Lung (tissue), 12 donors: ENCODE data around the gene ILRUN. TPM values are rescaled to one million over a fixed set of nuclear protein-coding genes. Genes with fewer than 3 reads are reported as not detected.
"Not testable (repeated sequence)": the region's sequence is repeated elsewhere in the genome, so short reads cannot be mapped to it uniquely, and the experiment has no call there.

Experiments
- ATAC-seq: fragments of 200-7000 bp; cut with Tn5 transposase; one replicate; pipeline ENCODE4 v1.9.1; 2020; ENCODE audit warnings: moderate number of reproducible peaks; ENCODE audit not compliant: insufficient read depth, low FRiP score
- DNase-seq, 3 donors: peaks; one replicate each; pipeline ENCODE4 v3.0.0-alpha.2; 2013 to 2017
- H3K27ac ChIP-seq, 2 donors: one replicate each; pipeline ENCODE4 v1.5.1; 2013; ENCODE audit warnings: mild to moderate bottlenecking in 2 of 2, moderate library complexity in 2 of 2, control low read depth in 1 of 2, inconsistent platforms in 1 of 2, low read depth in 1 of 2, low read length in 1 of 2
- H3K27me3 ChIP-seq, 3 donors: one replicate each; pipeline ENCODE4 v1.5.1; 2013; ENCODE audit warnings: low read length in 2 of 3; ENCODE audit not compliant: control insufficient read depth in 3 of 3, insufficient read depth in 3 of 3
- H3K36me3 ChIP-seq, 4 donors: one replicate each; pipeline ENCODE4 v1.5.1; 2013; ENCODE audit warnings: low read length in 4 of 4, mild to moderate bottlenecking in 1 of 4, moderate library complexity in 1 of 4; ENCODE audit not compliant: control insufficient read depth in 4 of 4, insufficient read depth in 4 of 4
- H3K4me1 ChIP-seq, 5 donors: one replicate each; pipeline ENCODE4 v1.5.1; 2013; ENCODE audit warnings: low read length in 5 of 5, mild to moderate bottlenecking in 2 of 5, moderate library complexity in 1 of 5; ENCODE audit not compliant: control insufficient read depth in 5 of 5, insufficient read depth in 5 of 5
- H3K4me3 ChIP-seq: one replicate; pipeline ENCODE4 v1.5.1; 2013; ENCODE audit warnings: mild to moderate bottlenecking, control low read depth, moderate library complexity
- H3K9ac ChIP-seq, 2 donors: one replicate each; pipeline ENCODE4 v1.5.1; 2013; ENCODE audit warnings: low read length in 2 of 2, control low read depth in 1 of 2; ENCODE audit not compliant: insufficient read depth in 1 of 2
- H3K9me3 ChIP-seq, 4 donors: one replicate each; pipeline ENCODE4 v1.5.1; 2013; ENCODE audit warnings: low read length in 3 of 4, mild to moderate bottlenecking in 1 of 4, moderate library complexity in 1 of 4; ENCODE audit not compliant: control insufficient read depth in 4 of 4, insufficient read depth in 3 of 4
- WGBS, 2 donors: extraction: QIAGEN DNeasy Blood & Tissue Kit; methylation state at CpG; one replicate each; pipeline ENCODE4 v1.1.7; 2013; 5-methylcytosine and 5-hydroxymethylcytosine counted together
- polyA plus RNA-seq, 2 donors: library from polyadenylated mRNA; stranded (reverse); fragments of 200-250 nt; gene quantifications; one replicate each; pipeline ENCODE4 v1.2.1, GENCODE V29; 2013
- total RNA-seq, 2 donors: library from RNA; depleted of rRNA in 1 of 2; stranded (reverse); fragments of >200 nt in 1 of 2; gene quantifications; one replicate each; pipeline ENCODE4 v1.2.1, GENCODE V29; 2014 to 2021
- TF ChIP-seq, protein P1 (sequence below): IDR thresholded peaks from 2 replicates; pipeline ENCODE4 v1.5.1; 2012; ENCODE audit warnings: mild to moderate bottlenecking; ENCODE audit errors: control extremely low read depth, extremely low read depth
- donor health status: control.
- donor health status: control.
- donor health status: Bipolar disorder and iron deficiency.
- donor health status: healthy.
- donor health status: DM: yes; HTN: yes; CAD: no.

Gene ILRUN
- total and polyA plus RNA-seq, 4 donors, result 51.9 to 70.1 (median 56.0) TPM

DNA sequence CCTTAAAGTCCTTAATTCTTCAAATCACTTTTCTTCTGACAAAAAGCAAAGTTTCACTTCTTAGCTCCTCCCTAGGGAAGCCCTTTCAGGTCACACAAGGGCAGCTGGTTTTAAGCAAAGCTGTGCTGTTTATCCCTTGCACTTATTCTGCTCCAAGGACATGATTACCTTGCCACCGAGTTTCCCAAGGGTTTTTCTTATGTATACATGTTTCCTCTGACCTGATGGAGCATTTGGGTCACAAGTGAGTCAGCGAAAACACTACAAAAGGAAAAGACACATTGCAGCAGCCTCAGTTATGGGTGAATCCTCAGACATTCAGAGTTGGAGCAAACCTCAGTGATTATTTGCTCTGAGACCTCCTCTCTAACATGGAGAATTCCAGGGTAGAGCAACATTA lies 26.6 kb upstream of the ILRUN start:
- Histone ChIP-seq H3K36me3 (no peaks in the 10 kb centered on the region), H3K4me3 (no peak overlapping the region), H3K9me3 (no peaks in the 10 kb centered on the region), H3K27me3 (no peaks in the 10 kb centered on the region), H3K9ac (no peak overlapping the region), H3K4me1 (peaks cover 0 to 2% (median 0%) of the 10 kb centered on the region in 5 donors), H3K27ac (no peak overlapping the region)
- 52 to 64% methylated on average over 2 of the region's 2 CpGs for WGBS, 2 donors
- no peak for DNase-seq
- no peak for ATAC-seq
- TF ChIP-seq, protein P1, sequence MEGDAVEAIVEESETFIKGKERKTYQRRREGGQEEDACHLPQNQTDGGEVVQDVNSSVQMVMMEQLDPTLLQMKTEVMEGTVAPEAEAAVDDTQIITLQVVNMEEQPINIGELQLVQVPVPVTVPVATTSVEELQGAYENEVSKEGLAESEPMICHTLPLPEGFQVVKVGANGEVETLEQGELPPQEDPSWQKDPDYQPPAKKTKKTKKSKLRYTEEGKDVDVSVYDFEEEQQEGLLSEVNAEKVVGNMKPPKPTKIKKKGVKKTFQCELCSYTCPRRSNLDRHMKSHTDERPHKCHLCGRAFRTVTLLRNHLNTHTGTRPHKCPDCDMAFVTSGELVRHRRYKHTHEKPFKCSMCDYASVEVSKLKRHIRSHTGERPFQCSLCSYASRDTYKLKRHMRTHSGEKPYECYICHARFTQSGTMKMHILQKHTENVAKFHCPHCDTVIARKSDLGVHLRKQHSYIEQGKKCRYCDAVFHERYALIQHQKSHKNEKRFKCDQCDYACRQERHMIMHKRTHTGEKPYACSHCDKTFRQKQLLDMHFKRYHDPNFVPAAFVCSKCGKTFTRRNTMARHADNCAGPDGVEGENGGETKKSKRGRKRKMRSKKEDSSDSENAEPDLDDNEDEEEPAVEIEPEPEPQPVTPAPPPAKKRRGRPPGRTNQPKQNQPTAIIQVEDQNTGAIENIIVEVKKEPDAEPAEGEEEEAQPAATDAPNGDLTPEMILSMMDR, result no peak

DNA sequence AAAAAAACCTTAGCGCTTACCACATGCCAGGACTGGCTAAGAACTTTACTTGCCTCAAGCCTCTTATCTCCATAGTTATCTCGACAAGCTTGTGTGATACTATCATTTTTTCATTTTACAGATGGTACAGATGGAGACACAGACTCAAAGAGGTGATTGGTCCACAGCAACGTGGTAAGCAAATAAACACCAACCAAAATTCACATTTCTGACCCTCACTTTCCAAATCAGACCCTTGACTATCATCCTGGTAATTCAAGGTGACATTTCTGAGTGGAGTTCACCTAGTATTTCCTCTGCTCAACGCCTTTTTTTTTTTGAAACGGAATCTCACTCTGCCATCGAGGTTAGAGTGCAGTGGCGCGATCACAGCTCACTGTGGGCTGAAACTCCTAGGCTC lies 25.9 kb upstream of the ILRUN start:
- no peak overlapping the region for H3K4me3 ChIP-seq
- no peaks in the 10 kb centered on the region for H3K36me3 ChIP-seq
- DNase-seq, result no peak
- no peaks in the 10 kb centered on the region for H3K27me3 ChIP-seq
- H3K4me1 ChIP-seq, result peaks cover 0 to 2% (median 0%) of the 10 kb centered on the region in 5 donors
- no peak overlapping the region for H3K9ac ChIP-seq
- H3K27ac ChIP-seq, result no peak overlapping the region
- ATAC-seq, result no peak
- WGBS, 2 donors, result 78 to 87% methylated on average over 8 of the region's 8 CpGs
- TF ChIP-seq, protein P1, result no peak
- no peaks in the 10 kb centered on the region for H3K9me3 ChIP-seq

DNA sequence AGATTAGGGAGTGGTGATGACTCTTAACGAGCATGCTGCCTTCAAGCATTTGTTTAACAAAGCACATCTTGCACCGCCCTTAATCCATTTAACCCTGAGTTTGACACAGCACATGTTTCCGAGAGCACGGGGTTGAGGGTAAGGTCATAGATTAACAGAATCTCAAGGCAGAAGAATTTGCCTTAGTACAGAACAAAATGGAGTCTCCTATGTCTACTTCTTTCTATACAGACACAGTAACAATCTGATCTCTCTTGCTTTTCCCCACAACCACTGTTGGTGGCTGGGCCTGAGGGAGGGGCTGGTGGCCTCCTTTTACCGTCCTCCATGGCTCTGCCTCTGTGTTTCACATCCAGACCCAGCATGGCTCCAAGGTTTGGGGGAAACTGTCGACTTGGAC lies 23.6 kb upstream of the ILRUN start:
- not testable (repeated sequence) for DNase-seq, H3K9ac ChIP-seq, H3K4me1 ChIP-seq, ATAC-seq, H3K4me3 ChIP-seq, H3K27me3 ChIP-seq, H3K36me3 ChIP-seq, H3K9me3 ChIP-seq
- peak overlapping the region in 1 of 2 donors; percentile 79 for H3K27ac ChIP-seq
- 47 to 68% methylated on average over 6 of the region's 6 CpGs for WGBS, 2 donors

DNA sequence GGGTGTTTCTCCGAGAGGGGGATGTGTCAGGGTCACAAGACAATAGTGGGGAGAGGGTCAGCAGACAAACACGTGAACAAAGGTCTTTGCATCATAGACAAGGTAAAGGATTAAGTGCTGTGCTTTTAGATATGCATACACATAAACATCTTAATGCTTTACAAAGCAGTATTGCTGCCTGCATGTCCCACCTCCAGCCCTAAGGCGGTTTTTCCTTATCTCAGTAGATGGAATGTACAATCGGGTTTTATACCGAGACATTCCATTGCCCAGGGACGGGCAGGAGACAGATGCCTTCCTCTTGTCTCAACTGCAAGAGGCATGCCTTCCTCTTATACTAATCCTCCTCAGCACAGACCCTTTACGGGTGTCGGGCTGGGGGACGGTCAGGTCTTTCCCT lies 23.1 kb upstream of the ILRUN start:
- not testable (repeated sequence) for H3K27me3 ChIP-seq, ATAC-seq, H3K4me1 ChIP-seq, H3K27ac ChIP-seq, H3K36me3 ChIP-seq, H3K4me3 ChIP-seq, H3K9me3 ChIP-seq, DNase-seq, H3K9ac ChIP-seq
- WGBS, 2 donors, result 39 to 62% methylated on average over 6 to 7 of the region's 9 CpGs

DNA sequence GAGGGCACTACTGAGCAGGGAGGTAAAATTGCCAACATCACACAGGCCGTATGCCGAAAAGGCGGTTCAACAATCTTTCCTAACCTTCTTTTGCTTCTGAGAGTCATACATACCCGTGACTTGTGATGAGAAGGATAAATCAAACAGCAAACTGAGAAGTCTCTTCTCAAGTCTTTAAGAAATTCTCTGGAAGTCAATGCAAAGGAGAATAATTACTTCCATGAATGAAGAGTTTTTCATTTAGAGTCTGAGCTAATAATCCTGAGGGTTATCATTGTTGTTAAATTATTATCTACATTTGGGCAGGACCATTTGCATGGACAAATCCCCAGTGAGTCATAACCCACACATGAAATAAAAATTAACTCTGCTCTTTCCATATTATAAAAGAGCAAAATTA lies 22.4 kb upstream of the ILRUN start:
- TF ChIP-seq, protein P1, result no peak
- H3K27ac ChIP-seq, result peak overlapping the region in 1 of 2 donors; percentile 67
- 60 to 86% methylated on average over 4 of the region's 4 CpGs for WGBS, 2 donors

More for the DNA sequence above, 22.4 kb upstream of the ILRUN start:
- no peak overlapping the region for H3K4me3 ChIP-seq
- H3K36me3 ChIP-seq, result no peaks in the 10 kb centered on the region
- no peak overlapping the region for H3K9ac ChIP-seq
- H3K27me3 ChIP-seq, result no peaks in the 10 kb centered on the region
- no peak for DNase-seq
- ATAC-seq, result no peak
- no peaks in the 10 kb centered on the region for H3K9me3 ChIP-seq
- peaks cover 0 to 2% (median 0%) of the 10 kb centered on the region in 5 donors for H3K4me1 ChIP-seq
